GM18526 (cell line): ENCODE results near the gene TLE4.

ENCODE experiments used
- POLR2A ChIP-seq: IDR thresholded peaks from 3 replicates; pipeline ENCODE4 v1.6.1; 2011; ENCODE audit not compliant: insufficient read length; ENCODE audit errors: extremely low read depth

TLE4 gene

GRCh38 chr9:79567671-79568098 is 4.1 kb upstream of the TLE4 start:
- no peak for TF ChIP-seq POLR2A

DNA sequence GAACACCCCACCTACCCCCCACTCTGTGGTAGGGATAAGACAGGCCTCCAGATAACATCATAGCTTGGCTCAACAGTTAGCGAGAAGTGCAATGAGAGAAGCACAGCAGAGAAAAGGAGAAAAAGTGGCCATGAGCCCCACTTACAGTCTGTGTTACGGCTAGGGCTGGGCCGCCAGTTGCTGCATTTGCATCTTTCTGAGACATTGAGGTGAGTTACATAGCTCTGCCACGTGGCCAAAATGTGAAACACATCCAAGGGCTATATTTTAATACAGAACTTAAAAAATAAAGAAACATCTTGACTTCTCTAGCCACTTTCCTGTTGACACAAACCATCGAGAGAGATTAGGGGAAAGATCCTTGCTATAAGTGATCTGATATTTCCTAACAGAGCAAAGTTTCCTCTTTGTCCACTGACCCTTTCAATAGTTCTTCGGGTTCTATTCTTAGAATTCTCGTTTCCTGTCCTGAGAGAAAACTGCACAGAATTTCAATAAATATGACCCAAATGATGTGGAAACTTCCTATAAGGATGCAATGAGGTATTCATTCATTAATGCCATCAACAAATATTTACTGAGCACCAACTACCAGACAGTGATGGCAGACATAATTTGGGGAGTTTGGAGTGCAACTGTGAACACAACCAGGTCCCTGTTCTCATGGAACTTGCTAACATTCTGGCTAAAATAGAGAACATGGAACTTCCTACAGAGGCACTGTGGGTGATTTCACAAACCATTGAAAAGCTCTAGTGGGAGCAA is 3.2 kb upstream of the TLE4 start:
- no peak for TF ChIP-seq POLR2A

GRCh38 chr9:79569814-79570447 is 1.8 kb upstream of the TLE4 start:
- TF ChIP-seq POLR2A: no peak

GRCh38 chr9:79570448-79571308 is 1.1 kb upstream of the TLE4 start:
- no peak for TF ChIP-seq POLR2A

DNA sequence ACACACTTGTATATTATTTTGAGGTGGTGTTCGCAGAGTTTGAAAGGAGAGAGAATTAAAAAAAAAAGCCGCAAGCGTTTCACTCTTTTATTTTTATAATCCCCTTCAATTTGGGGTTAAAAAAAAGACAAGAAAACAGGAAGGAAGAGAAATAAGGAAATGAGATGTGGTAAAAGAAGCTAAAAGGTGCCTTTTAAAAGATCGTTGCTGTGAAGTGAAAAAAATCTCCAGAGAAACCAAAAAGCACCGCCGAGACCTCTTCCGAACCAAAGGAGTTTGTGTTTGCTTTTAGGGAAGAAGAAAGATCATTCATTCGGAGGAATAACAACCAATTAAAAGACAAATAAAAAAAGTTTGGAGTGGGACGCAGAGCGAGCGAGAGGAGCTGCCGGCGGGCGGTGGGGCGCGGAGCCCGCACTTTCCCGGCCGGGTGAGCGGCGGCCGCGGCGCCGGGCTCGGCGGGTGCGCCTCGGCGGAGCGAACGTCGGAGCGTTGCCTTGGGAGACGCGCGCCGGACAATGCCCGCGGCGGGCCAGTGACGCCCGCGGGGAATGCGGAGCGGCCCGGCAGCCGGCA is 355 bp downstream of the TLE4 start:
- TF ChIP-seq POLR2A: no peak

GRCh38 chr9:79572608-79573411 is 1.0 kb downstream of the TLE4 start:
- peak; percentile 13 for TF ChIP-seq POLR2A

GRCh38 chr9:79573412-79573923 is 1.7 kb downstream of the TLE4 start:
- no peak for TF ChIP-seq POLR2A

GRCh38 chr9:79574136-79574535 is 2.4 kb downstream of the TLE4 start:
- no peak for TF ChIP-seq POLR2A

DNA sequence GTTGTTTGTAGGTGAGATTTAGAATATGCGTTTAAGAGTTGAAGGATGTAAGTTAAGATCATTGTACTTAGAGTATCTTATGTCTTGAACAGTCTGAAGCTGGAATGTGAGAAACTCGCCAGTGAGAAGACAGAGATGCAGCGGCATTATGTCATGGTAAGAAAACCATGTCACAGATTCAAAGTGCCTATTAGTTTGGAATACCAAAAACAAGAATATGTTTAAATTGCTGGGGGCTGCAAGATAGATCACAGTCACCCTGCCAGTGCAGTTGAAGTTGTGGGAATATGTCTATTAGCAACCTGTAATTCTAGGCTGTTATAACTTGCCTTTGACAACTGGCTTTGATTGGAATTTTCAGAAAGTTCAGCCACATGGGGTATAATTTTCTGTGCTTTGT is 3.0 kb downstream of the TLE4 start:
- no peak for TF ChIP-seq POLR2A

DNA sequence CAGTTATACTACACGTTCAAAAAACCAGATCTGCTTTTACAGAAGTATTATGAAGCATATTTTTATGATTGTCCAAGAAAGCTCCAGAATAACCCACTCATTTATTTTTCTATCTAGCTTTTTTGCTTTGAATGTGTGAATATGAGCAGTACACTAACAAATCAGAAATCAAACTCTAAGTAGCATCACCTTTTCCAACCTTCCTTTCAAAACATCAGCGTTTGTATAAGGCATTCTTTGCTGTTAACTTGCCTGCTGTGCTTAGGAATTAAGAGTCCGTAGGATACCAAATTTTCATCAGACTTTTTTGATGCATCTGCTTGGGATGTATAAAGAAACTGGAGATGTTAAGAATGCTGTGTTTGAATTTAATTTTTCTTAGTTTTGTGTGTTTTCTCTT is 3.8 kb downstream of the TLE4 start:
- TF ChIP-seq POLR2A: no peak

DNA sequence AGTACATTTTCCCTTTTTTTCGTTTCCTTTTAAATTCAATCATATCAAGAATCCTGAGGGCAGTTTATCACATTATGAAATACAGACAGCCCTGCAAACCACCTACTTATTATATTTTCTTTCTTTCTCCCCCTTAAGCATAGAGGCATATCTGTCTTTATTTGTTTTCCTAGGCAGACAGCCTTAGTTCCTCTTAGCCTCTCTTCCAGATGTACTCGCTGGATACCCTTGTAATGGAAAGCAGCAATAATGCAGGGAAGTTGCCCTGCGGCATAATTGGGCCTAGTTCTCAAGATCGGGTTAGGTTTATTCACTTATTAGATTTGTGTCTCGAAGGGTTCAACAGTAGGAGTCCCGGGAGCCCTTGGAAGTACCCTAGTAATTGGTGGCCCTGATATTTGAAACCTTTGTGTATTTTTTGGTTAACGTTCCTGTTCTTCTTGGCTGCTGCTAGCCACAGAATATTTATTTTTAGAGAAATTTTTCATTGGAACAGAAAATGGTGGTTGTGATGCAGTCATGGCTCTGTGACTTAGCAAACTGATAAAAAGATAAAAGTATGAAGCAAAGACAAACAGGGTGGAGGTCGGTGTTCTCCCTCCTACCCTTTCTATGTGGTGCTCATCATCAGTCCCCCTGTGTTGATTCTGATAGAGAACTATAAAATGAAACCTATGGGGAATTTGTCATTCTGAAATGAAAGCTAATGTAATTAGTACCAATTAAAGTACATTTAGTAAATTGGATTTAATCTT is 6.4 kb downstream of the TLE4 start:
- TF ChIP-seq POLR2A: no peak

GRCh38 chr9:79578891-79579290 is 7.1 kb downstream of the TLE4 start:
- TF ChIP-seq POLR2A: no peak

GRCh38 chr9:79579624-79580023 is 7.9 kb downstream of the TLE4 start:
- no peak for TF ChIP-seq POLR2A

GRCh38 chr9:79580055-79580454 is 8.3 kb downstream of the TLE4 start:
- no peak for TF ChIP-seq POLR2A
